Measurements from ENCODE around the gene MYO1A. TPM values are rescaled to one million over a fixed set of nuclear protein-coding genes. Genes with fewer than 3 reads are reported as not detected.

The MYO1A gene
- total RNA-seq, 2 experiments from 2014 or later, result 0.19 to 0.47 TPM

DNA sequence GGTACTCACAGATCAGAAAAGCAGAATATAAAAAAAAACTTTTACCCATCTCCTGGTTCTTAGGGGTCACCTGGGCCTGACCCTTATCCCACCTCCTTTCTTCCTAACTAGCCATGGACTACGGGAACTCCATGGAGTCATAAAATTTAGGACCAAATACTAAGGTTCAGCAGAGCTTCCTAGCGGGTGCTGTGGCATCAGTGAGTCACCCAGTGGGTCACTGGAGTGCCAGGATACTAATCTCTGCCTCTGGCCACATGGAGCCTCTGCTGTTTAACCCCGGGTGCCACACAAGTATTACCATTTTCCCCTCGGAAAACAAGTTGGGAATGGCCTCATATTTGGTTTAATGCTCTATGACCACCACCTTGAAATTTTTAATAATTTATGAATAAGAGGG is 50.5 kb downstream of the MYO1A start:
- POLR2A ChIA-PET, result interaction anchor here (1.2 to 1.4 kb wide), 2 partner anchors 18 to 80 kb away, joined by 3 to 5 read pairs; no protein-coding TSS in a partner anchor
- Histone ChIP-seq H3K4me1 (ENCODE audit: insufficient read depth, low read length, poor library complexity, severe bottlenecking) (no peaks in the 10 kb centered on the region), H3K4me2 (ENCODE audit: low read length) (no peak overlapping the region), H3K9me2 (ENCODE audit: insufficient read depth, low read length) (no peaks in the 10 kb centered on the region), H3K27ac (ENCODE audit: low read depth, low read length, poor library complexity, severe bottlenecking) (no peak overlapping the region), H2AFZ (ENCODE audit: low read length) (no peak overlapping the region), H4K20me1 (ENCODE audit: insufficient read depth, low read length) (0 out of 2 replicates have a peak, but pooled peaks cover 5% of the 10 kb centered on the region), H3K79me2 (ENCODE audit: insufficient read depth, low read depth, low read length) (peaks cover 4% of the 10 kb centered on the region; the same call in 1 of the 2 replicates), H3K4me3 (ENCODE audit: low read depth, low read length, poor library complexity, severe bottlenecking) (no peak overlapping the region), H3K9me3 (ENCODE audit: low read length) (no peaks in the 10 kb centered on the region), H3K36me3 (ENCODE audit: insufficient read depth, low read length) (peaks cover 55% of the 10 kb centered on the region)
- intact Hi-C loops (cut with micrococcal nuclease; ENCODE audit: unreplicated experiment), result no loop called here
- BruUV-seq (replicated peaks), result no TSS peak
- CTCF ChIA-PET (ENCODE audit: unreplicated experiment), result interaction anchor here (0.6 kb wide), 1 partner anchor 72 kb away, joined by 4 read pairs; no protein-coding TSS in a partner anchor
- no peak for TF ChIP-seq EZH2phosphoT487 (IDR thresholded peaks at IDR 0.05; ENCODE audit: borderline replicate concordance, low read depth, low read length)
- TF ChIP-seq, protein P1, sequence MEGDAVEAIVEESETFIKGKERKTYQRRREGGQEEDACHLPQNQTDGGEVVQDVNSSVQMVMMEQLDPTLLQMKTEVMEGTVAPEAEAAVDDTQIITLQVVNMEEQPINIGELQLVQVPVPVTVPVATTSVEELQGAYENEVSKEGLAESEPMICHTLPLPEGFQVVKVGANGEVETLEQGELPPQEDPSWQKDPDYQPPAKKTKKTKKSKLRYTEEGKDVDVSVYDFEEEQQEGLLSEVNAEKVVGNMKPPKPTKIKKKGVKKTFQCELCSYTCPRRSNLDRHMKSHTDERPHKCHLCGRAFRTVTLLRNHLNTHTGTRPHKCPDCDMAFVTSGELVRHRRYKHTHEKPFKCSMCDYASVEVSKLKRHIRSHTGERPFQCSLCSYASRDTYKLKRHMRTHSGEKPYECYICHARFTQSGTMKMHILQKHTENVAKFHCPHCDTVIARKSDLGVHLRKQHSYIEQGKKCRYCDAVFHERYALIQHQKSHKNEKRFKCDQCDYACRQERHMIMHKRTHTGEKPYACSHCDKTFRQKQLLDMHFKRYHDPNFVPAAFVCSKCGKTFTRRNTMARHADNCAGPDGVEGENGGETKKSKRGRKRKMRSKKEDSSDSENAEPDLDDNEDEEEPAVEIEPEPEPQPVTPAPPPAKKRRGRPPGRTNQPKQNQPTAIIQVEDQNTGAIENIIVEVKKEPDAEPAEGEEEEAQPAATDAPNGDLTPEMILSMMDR (conservative IDR thresholded peaks at IDR 0.05; ENCODE audit: low read length), result no peak
- DNase-seq (ENCODE audit: low spot score), result no peak

DNA sequence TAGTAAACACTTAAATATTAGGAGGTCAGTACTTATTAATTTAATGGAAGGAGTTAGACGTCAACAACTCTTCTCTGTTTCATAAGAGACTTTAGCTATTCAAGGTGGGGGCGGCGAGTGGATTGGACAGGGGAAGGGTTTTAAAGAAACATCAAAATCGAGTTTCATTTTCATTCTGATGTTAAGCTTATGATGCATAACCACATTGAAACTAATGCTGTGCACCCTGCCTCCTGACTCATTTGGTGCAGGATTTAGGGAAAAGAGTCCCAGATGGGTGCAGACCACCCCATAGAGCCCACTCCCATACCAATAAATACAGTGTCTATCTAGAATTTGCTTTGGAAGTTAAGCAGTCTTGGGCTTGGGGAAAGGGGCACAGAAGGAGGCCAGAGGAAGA is 50.9 kb downstream of the MYO1A start:
- TF ChIP-seq, protein P1 (conservative IDR thresholded peaks at IDR 0.05; ENCODE audit: low read length), result no peak
- TF ChIP-seq EZH2phosphoT487 (IDR thresholded peaks at IDR 0.05; ENCODE audit: borderline replicate concordance, low read depth, low read length), result no peak
- Histone ChIP-seq H3K4me1 (ENCODE audit: insufficient read depth, low read length, poor library complexity, severe bottlenecking) (no peaks in the 10 kb centered on the region), H3K79me2 (ENCODE audit: insufficient read depth, low read depth, low read length) (peaks cover 4% of the 10 kb centered on the region; the same call in 1 of the 2 replicates), H4K20me1 (ENCODE audit: insufficient read depth, low read length) (0 out of 2 replicates have a peak, but pooled peaks cover 5% of the 10 kb centered on the region), H3K36me3 (ENCODE audit: insufficient read depth, low read length) (peaks cover 50% of the 10 kb centered on the region), H3K4me2 (ENCODE audit: low read length) (no peak overlapping the region), H3K27ac (ENCODE audit: low read depth, low read length, poor library complexity, severe bottlenecking) (no peak overlapping the region), H3K9me2 (ENCODE audit: insufficient read depth, low read length) (no peaks in the 10 kb centered on the region), H2AFZ (ENCODE audit: low read length) (no peak overlapping the region), H3K4me3 (ENCODE audit: low read depth, low read length, poor library complexity, severe bottlenecking) (no peak overlapping the region), H3K9me3 (ENCODE audit: low read length) (no peaks in the 10 kb centered on the region)
- intact Hi-C loops (cut with micrococcal nuclease; ENCODE audit: unreplicated experiment), result no loop called here
- ChIA-PET CTCF (ENCODE audit: unreplicated experiment) (no interaction called here), POLR2A (interaction anchor here (1.2 to 1.4 kb wide), 2 partner anchors 19 to 80 kb away, joined by 3 to 5 read pairs; no protein-coding TSS in a partner anchor)
- BruUV-seq (replicated peaks), result no TSS peak
- DNase-seq (ENCODE audit: low spot score), result no peak

DNA sequence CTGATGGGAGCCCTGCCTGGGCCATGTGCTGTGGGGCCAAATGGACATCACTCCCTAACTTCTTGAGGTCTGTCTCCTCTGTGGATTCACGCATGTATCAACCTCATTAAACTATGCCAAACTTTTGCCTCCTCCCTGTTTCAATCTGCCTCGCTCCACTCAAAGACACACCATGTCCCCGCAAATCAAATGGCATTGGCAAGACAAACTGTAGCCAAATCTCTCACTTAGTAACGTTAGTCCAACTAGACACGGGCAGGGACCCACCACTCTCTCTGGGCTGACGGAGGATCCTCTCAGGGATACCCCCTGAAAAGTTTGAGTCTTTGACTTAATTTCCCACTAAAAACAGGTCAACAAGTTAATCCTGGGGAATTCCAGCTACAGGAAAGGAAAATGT is 51.6 kb downstream of the MYO1A start:
- intact Hi-C loops (cut with micrococcal nuclease; ENCODE audit: unreplicated experiment), result no loop called here

More for the DNA sequence above, 51.6 kb downstream of the MYO1A start:
- Histone ChIP-seq H3K36me3 (ENCODE audit: insufficient read depth, low read length) (peaks cover 43% of the 10 kb centered on the region), H3K79me2 (ENCODE audit: insufficient read depth, low read depth, low read length) (peaks cover 4% of the 10 kb centered on the region; the same call in 1 of the 2 replicates), H3K4me3 (ENCODE audit: low read depth, low read length, poor library complexity, severe bottlenecking) (no peak overlapping the region), H3K4me2 (ENCODE audit: low read length) (no peak overlapping the region), H2AFZ (ENCODE audit: low read length) (no peak overlapping the region), H3K27ac (ENCODE audit: low read depth, low read length, poor library complexity, severe bottlenecking) (no peak overlapping the region), H3K4me1 (ENCODE audit: insufficient read depth, low read length, poor library complexity, severe bottlenecking) (no peaks in the 10 kb centered on the region), H3K9me3 (ENCODE audit: low read length) (no peaks in the 10 kb centered on the region), H3K9me2 (ENCODE audit: insufficient read depth, low read length) (no peaks in the 10 kb centered on the region), H4K20me1 (ENCODE audit: insufficient read depth, low read length) (0 out of 2 replicates have a peak, but pooled peaks cover 5% of the 10 kb centered on the region)
- DNase-seq (ENCODE audit: low spot score), result no peak
- ChIA-PET CTCF (ENCODE audit: unreplicated experiment) (no interaction called here), POLR2A (interaction anchor here (1.2 kb wide), 1 partner anchor 20 kb away, joined by 5 read pairs; no protein-coding TSS in a partner anchor)
- TF ChIP-seq EZH2phosphoT487 (IDR thresholded peaks at IDR 0.05; ENCODE audit: borderline replicate concordance, low read depth, low read length), result no peak
- TF ChIP-seq, protein P1 (conservative IDR thresholded peaks at IDR 0.05; ENCODE audit: low read length), result no peak
- no TSS peak for BruUV-seq (replicated peaks)

Data from OCI-LY7 (cell line).